NCI-H226 (cell line): ENCODE data around the gene LHFPL5.
A peak's percentile ranks its signal among the peaks of the same experiment; 100 is the strongest.

ENCODE experiments used
- DNase-seq: peaks from one replicate; pipeline ENCODE4 v3.0.0-alpha.2; 2015

The LHFPL5 gene

GRCh38 chr6:35804996-35805736 is at the start of gene LHFPL5:
Gene LHFPL5, plus strand, starts transcription at chr6:35805352. Its CDS starts 319 bp downstream, at chr6:35805671.
- peak; percentile 50 for DNase-seq

- peak; percentile 28 for DNase-seq
Observed at GRCh38 chr6:35757456-35758123, 47.6 kb upstream of the LHFPL5 start.

GRCh38 chr6:35759426-35759825 is 45.7 kb upstream of the LHFPL5 start:
- DNase-seq = no peak

- no peak for DNase-seq
Observed at GRCh38 chr6:35765739-35766138, 39.4 kb upstream of the LHFPL5 start.

- no peak for DNase-seq
Observed at GRCh38 chr6:35769211-35769610, 35.9 kb upstream of the LHFPL5 start.

- DNase-seq = no peak
Observed at GRCh38 chr6:35771343-35771627, 33.9 kb upstream of the LHFPL5 start.

GRCh38 chr6:35774116-35774794 is 30.9 kb upstream of the LHFPL5 start:
- DNase-seq = no peak

GRCh38 chr6:35775031-35775430 is 30.1 kb upstream of the LHFPL5 start:
- DNase-seq = no peak

GRCh38 chr6:35776364-35777215 is 28.6 kb upstream of the LHFPL5 start, which contains the start of gene CLPSL2:
Gene CLPSL2, plus strand, starts transcription at chr6:35776598. Its CDS starts 21 bp downstream, at chr6:35776619.
- no peak for DNase-seq

GRCh38 chr6:35777356-35778102 is 27.6 kb upstream of the LHFPL5 start:
- no peak for DNase-seq

- no peak for DNase-seq
Observed at GRCh38 chr6:35778437-35778836, 26.7 kb upstream of the LHFPL5 start.

GRCh38 chr6:35780719-35781118 is 24.4 kb upstream of the LHFPL5 start, which contains the start of gene CLPSL1:
Gene CLPSL1, plus strand, starts transcription at chr6:35781019. Its CDS starts 92 bp downstream, at chr6:35781111.
- DNase-seq = no peak

GRCh38 chr6:35781290-35781689 is 23.9 kb upstream of the LHFPL5 start:
- no peak for DNase-seq

- no peak for DNase-seq
Observed at GRCh38 chr6:35782424-35782823, 22.7 kb upstream of the LHFPL5 start.

GRCh38 chr6:35784200-35784599 is 21.0 kb upstream of the LHFPL5 start:
- no peak for DNase-seq

- DNase-seq = no peak
Observed at GRCh38 chr6:35786272-35786671, 18.9 kb upstream of the LHFPL5 start.

- no peak for DNase-seq
Observed at GRCh38 chr6:35786810-35787209, 18.3 kb upstream of the LHFPL5 start.

- no peak for DNase-seq
Observed at GRCh38 chr6:35787266-35788218, 17.6 kb upstream of the LHFPL5 start.

- DNase-seq = no peak
Observed at GRCh38 chr6:35788423-35788982, 16.6 kb upstream of the LHFPL5 start.

GRCh38 chr6:35790683-35791082 is 14.5 kb upstream of the LHFPL5 start:
- no peak for DNase-seq
